ENCODE results near the gene CBL.

CBL gene

DNA sequence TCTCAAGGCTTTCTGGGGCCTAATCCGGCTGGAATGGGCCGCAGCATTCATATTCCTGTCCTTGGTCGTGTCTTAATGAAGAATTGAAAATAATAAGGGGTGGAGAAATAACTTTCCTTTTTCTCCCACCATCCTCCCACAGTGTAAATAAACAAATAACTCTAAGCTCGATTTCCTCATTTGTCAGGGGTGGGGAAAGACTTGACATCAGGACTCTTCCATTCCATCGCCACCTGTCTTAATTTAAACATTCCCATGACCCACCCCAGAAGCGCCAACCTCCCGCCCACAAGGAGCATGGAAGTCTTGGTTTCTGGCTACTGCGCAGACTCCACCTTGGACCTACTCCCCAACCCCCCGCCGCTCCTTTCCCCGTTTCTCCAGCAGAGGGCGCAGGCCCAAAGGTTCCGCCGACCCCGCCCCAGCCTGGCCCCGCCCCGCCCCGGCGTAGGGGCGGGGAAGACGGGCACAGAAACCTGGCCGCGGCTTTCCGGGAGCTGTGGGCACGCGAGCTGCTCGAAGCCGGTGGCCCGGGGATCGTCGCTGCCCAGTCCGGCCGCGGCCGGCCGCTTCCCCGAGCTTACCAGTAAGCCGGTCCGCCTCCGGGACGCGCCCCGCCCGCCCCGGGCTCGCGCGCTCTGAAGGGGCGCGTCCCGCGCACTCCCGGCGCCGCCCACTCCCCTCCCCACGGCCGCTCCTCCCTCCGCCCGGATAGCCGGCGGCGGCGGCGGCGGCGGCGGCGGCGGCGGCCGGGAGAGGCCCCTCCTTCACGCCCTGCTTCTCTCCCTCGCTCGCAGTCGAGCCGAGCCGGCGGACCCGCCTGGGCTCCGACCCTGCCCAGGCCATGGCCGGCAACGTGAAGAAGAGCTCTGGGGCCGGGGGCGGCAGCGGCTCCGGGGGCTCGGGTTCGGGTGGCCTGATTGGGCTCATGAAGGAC, at the start of gene CBL:
TSS of gene CBL (plus strand) at position 766 of the 937 bp plus-strand sequence. CDS start at position 845, 79 bp downstream.
- CTCF ChIA-PET, result interaction anchor here (0.6 to 5.5 kb wide), 72 partner anchors 10 to 272 kb away, joined by 3 to 78 read pairs (median 5); partner anchors contain the start of genes ABCG4, C2CD2L, DPAGT1 and MCAM
- TF ChIP-seq CTCF (IDR thresholded peaks at IDR 0.05; ENCODE audit: insufficient read depth, low read length, missing control alignments), result peak; percentile 92
- POLR2A ChIA-PET, result interaction anchor here (0.7 to 2.0 kb wide), 3 partner anchors 111 to 115 kb away, joined by 3 to 7 read pairs (median 3); a partner anchor contains a TSS
- peak within 1 kb of the TSS; percentile 91 for H3K4me3 ChIP-seq (ENCODE audit: low read depth, low read length)
- DNase-seq (ENCODE audit: low read depth, low spot score), result no peak

- CTCF ChIA-PET, result interaction anchor here (1.2 to 14.6 kb wide), 3 partner anchors 12 to 49 kb away, joined by 5 to 139 read pairs (median 23); partner anchors contain the start of gene NLRX1
- no peak overlapping the region for H3K4me3 ChIP-seq (ENCODE audit: low read depth, low read length)
- POLR2A ChIA-PET, result no interaction called here
- no peak for DNase-seq (ENCODE audit: low read depth, low spot score)
- no peak for TF ChIP-seq CTCF (IDR thresholded peaks at IDR 0.05; ENCODE audit: insufficient read depth, low read length, missing control alignments)
Measured at GRCh38 chr11:119156496-119156895, 49.6 kb upstream of the CBL start.

GRCh38 chr11:119157063-119157462, 49.1 kb upstream of the CBL start:
- no peak for DNase-seq (ENCODE audit: low read depth, low spot score)
- TF ChIP-seq CTCF (IDR thresholded peaks at IDR 0.05; ENCODE audit: insufficient read depth, low read length, missing control alignments), result no peak
- CTCF ChIA-PET, result interaction anchor here (2.4 to 14.6 kb wide), 2 partner anchors 12 kb away, joined by 23 to 139 read pairs; partner anchors contain the start of gene NLRX1
- POLR2A ChIA-PET, result no interaction called here
- H3K4me3 ChIP-seq (ENCODE audit: low read depth, low read length), result no peak overlapping the region

DNA sequence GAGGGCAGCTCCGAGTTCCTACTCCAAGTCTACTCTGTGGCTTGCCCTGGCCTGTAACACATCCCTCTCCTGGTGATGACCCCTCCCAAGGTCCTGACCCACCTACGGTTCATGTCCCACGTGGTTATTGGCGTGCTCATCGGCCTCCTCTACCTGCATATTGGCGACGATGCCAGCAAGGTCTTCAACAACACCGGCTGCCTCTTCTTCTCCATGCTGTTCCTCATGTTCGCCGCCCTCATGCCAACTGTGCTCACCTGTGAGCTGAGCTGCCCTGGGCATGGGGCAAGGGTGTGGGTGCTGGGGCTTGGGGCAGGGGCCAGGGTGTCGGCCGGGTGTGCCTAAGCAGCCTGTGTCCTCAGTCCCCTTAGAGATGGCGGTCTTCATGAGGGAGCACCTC, 47.7 kb upstream of the CBL start:
- POLR2A ChIA-PET, result no interaction called here
- H3K4me3 ChIP-seq (ENCODE audit: low read depth, low read length), result no peak overlapping the region
- CTCF ChIA-PET, result interaction anchor here (2.4 to 14.6 kb wide), 2 partner anchors 10 to 14 kb away, joined by 23 to 139 read pairs; partner anchors contain the start of gene NLRX1
- TF ChIP-seq CTCF (IDR thresholded peaks at IDR 0.05; ENCODE audit: insufficient read depth, low read length, missing control alignments), result no peak
- DNase-seq (ENCODE audit: low read depth, low spot score), result no peak

DNA sequence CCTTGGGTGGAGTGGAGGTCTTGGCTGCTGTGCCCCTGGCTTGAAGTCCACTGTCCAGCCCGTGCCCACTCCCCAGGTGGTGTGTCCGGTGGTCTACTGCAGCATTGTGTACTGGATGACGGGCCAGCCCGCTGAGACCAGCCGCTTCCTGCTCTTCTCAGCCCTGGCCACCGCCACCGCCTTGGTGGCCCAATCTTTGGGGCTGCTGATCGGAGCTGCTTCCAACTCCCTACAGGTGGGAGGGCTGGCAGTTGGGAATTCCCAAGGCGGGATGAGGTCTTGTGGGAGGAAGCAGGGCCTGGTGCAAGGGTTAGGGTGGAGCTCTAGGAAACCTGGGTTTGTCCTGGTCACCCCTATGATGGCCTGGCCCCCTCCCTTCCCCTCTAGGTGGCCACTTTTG, 46.0 kb upstream of the CBL start:
- CTCF ChIA-PET, result interaction anchor here (2.1 to 14.6 kb wide), 3 partner anchors 9 to 37 kb away, joined by 6 to 139 read pairs (median 9); partner anchors contain the start of gene NLRX1
- no peak for DNase-seq (ENCODE audit: low read depth, low spot score)
- POLR2A ChIA-PET, result interaction anchor here (0.9 kb wide), 1 partner anchor 9 kb away, joined by 3 read pairs; no protein-coding TSS in a partner anchor
- H3K4me3 ChIP-seq (ENCODE audit: low read depth, low read length), result no peak overlapping the region
- no peak for TF ChIP-seq CTCF (IDR thresholded peaks at IDR 0.05; ENCODE audit: insufficient read depth, low read length, missing control alignments)

GRCh38 chr11:119161871-119162270, 44.3 kb upstream of the CBL start:
- ChIA-PET CTCF (interaction anchor here (1.4 kb wide), 1 partner anchor 16 kb away, joined by 5 read pairs; no protein-coding TSS in a partner anchor), POLR2A (no interaction called here)
- no peak for TF ChIP-seq CTCF (IDR thresholded peaks at IDR 0.05; ENCODE audit: insufficient read depth, low read length, missing control alignments)
- DNase-seq (ENCODE audit: low read depth, low spot score), result no peak
- H3K4me3 ChIP-seq (ENCODE audit: low read depth, low read length), result no peak overlapping the region
